NCI-H2081 treated with DMSO at 0.1 percent for 48 hours (cell line): ENCODE measurements around the gene PIP5K1A.
"Not testable (repeated sequence)": the region's sequence is repeated elsewhere in the genome, so short reads cannot be mapped to it uniquely, and the experiment has no call there.

Experiments used
- DNase-seq: peaks from one replicate; lab custom pipeline; 2025; lab: John Stamatoyannopoulos, UW

PIP5K1A gene

DNA sequence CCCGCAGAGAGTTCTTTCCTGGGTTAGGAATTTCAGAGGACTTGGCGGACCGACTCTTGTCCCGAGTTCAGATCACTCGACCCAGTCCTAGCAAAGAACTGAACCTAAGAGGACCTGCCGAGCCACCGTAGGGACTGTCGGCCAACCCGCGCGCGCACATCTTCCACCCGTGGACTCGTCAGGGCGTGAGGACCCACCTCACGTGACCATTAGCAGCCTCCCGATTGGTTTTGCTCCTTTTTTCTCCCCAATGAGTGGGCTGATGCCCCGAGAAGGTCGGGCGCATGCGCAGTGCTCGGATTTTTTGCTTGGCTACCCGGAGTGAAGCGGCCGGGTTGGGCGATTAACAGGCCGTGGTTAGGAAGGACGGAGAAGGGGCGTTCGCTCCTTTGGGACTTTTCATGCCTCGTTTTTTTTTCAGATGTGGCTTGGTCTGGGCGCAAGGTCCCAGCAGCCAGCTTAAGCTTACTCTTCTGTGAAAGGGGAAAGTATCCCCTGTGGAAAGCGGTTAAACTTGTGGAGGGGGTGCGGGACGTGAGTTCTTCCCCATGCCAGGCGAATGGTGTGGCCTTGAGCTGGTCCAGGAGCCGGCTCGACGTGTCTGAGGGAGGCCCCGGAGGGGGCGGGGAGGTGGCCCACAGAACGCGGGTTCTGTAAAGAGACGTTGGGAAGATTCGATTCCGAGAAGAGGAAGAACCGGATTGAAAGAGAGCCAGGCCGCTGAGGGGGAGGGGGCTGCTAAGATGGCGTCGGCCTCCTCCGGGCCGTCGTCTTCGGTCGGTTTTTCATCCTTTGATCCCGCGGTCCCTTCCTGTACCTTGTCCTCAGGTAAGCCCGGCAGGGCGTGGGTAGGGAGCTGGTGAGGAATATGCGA is at the start of gene PIP5K1A:
TSS of gene PIP5K1A (plus strand) at position 299 of the 874 bp plus-strand sequence. CDS start at position 744, 445 bp downstream.
- DNase-seq, result peak; percentile 99

GRCh38 chr1:151156515-151156819 is 41.9 kb upstream of the PIP5K1A start, which contains the start of gene TNFAIP8L2:
Gene TNFAIP8L2, plus strand, starts transcription at chr1:151156649. Its CDS starts 2,049 bp downstream, at chr1:151158698.
- DNase-seq, result no peak

DNA sequence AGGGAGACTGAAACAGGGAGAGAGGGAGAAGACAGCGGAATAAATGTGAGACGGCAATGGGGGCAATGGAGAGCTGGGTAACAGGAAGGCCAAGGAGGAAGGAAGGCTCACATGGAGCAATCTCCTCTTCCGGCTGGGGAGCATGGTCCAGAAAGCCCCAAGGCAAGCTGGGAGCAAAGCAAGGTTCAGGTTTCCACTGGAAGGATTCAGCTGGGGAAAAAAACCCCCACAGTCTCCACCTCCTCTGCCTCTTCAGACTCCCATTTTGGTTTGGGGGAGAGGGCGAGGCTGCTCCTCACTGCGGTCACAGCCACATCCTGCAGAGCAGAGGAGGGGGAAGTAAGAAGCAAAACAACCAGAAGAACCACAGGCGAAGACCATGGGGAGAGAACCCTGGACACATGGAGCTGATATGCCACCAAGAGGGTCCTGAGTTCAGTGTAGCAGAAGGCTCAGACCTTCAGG is 41.3 kb upstream of the PIP5K1A start:
- DNase-seq, result no peak

GRCh38 chr1:151158326-151158725 is 40.0 kb upstream of the PIP5K1A start:
- DNase-seq, result no peak

GRCh38 chr1:151158751-151159251 is 39.6 kb upstream of the PIP5K1A start:
- no peak for DNase-seq

DNA sequence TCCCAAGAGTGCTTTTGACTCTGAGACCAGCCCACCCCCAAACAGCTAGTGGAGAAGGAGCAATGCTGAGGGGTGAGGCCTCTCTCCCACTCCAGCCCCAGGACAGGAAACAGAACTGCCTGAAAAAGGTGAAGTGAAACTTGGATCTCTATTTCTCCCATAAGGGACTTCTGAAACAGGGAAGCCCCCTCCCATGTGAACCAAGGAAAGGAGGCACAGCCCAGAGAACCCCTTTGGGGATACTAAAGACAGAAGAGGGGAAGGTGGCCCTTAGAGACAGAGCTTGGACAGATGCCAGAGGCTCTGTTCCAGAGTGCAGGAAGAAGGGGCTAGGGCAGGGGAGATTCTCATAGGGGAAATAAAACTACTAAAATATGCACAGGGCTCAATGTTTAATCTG is 39.0 kb upstream of the PIP5K1A start:
- DNase-seq, result no peak

DNA sequence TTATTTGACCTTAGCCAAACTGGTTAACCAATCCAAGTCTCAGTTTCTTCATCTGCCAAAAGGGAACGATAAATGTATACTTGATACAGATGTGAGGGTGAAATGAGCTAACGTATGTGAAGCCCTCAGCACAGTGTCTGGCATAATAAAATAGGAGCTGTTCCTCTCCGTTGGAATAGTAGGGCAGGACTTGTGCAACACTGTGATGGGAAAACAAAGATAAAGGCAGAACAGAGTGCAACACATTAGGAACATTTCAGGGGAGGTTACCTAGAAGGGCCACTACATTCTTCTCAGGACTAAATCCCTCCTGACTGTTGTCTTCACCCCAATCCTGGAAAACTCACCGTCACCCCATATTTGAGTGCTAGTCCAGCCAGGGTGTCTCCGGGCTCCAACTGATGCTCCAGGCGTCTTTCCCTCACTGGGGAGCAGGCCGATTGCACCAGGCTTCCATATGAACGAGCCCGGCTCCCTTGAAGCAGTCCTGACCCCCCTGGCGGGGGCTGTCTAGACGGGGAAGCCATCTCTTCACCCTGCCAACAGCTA is 33.5 kb upstream of the PIP5K1A start:
- no peak for DNase-seq

DNA sequence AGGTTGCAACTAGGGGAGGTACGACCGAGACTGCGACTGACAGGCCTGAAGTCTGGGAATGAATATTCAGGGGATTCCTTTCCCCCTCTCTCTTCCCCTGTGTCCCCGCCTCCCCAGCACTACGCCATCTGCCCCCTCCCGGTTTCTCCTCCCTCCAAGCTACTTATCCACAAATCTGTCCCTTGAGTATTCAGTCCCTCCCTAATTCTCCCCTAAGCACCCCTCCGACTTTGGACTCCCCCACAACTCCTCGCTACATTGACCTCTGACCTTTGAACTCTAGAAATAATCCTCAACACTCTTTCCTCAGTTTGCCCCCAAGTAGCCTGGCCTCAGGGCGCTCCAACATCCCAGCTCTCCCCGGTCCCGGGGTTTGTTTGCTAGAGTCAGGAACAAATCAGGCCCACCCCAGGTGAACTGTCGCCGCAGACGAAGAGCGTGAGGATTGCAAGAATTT is 33.0 kb upstream of the PIP5K1A start:
- DNase-seq, result no peak

DNA sequence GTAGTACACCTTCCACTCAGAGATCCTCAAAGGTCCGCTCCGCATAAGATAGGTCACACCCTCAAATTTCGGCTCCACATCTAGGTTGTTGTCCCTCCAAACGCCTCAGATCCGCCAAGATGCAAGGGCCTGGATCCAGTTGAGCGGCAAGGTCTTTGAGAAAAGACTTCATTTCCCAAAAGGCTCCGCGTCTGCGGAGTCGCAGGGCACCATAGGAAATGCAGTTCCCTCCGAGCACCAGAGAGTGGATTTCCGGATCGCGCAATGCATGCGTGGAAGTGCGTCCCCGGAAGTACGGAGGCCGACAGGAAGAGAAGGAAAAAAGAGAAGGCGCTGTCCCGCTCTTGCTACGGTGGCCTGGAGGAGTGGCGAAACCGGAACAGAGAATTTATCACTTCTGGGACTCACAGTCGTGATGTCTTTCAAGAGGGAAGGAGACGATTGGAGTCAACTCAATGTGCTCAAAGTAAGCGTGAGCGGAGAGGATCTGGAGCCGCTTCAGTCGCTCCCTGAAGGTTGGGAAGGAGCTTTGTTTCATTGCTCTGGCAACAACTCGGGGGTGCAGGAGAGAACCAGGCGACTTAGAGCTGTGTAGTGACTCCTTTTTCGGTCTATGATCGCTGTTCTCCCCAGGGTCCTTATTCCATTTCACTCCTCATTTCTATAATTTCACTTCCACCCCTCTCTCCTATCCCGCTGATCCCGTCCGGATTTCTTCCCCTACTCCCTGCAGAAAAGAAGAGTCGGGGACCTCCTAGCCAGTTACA is 32.4 kb upstream of the PIP5K1A start, which contains the start of the genes LYSMD1 and SCNM1:
TSS of gene LYSMD1 (minus strand) at position 165 of the 767 bp plus-strand sequence. CDS start 644 bp downstream, outside the sequence.
TSS of gene SCNM1 (plus strand) at position 407 of the 767 bp plus-strand sequence. CDS start at position 416, 9 bp downstream.
- DNase-seq, result peak; percentile 97

GRCh38 chr1:151166505-151166956 is 31.8 kb upstream of the PIP5K1A start:
- no peak for DNase-seq

DNA sequence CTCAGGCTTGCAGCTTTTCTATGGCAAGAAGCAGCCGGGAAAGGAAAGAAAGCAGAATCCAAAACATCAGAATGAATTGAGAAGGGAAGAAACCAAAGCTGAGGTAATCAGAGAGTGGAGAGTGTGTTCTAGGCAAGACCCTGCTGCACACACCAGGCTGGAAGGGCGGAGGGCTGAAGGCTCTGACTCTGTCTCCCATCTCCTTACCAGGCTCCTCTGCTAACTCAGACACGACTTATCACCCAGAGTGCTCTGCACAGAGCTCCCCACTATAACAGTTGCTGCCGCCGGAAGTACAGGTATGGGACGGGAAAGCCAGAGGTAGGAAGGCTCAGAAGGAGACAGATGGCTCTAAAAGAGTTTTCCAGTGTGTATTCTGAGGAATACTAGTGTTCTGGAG is 31.2 kb upstream of the PIP5K1A start:
- DNase-seq, result no peak

DNA sequence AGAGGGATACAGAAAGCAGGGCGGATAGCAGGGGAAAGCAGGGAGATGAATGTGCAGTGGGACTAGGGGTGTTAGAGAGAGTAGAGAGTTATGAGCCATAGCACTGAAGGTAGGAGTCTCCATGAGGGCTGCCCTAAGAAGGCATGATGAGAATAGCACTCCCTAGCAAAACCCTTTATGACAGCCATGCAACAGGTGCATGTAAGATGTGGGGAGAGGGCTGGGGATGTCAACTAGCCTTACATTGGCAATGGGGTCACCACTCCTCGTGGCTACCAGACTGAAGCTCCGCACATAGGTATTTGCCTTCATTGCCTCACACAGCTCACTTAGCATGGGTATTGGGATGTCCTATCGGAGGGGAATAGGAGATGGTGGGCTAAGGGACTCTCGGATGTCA is 27.2 kb upstream of the PIP5K1A start:
- no peak for DNase-seq

DNA sequence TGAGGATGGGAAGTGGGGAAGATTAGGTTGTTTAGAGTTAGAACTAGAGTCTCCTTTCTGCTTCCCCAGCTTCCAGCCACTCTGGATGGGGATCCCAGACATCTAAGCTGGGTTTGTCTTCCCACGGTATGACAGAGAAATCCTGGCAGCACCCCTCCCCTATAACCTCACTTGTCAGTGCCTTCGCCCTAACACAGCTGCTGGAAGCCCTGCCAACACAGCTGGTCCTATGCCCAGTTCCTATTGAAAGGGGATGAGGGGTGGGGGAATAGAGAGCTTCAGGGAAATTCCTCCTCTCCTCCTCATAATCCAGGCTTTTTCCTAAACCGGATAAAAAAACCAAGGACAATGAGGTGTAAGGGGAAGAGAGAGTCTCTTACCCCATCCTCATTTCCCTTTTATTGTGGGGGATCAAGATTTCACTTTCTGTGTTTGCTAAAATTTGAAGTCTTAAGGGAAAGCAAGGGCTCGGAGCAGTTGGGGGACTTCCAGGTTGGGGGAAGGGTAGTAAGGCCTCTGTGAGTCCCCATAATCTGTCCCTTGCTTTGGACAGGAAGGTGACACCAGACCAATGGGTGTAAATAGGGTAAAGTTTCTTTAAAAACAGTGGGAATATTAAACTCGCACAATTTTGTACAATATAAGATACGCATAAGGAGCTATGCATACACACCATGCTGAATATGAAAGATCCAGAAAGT is 23.2 kb upstream of the PIP5K1A start:
- DNase-seq, result no peak

GRCh38 chr1:151175863-151176262 is 22.5 kb upstream of the PIP5K1A start, which contains the start of gene TMOD4:
Gene TMOD4, minus strand, starts transcription at chr1:151175981. Its CDS starts 1,106 bp downstream, at chr1:151174875.
- DNase-seq, result no peak

GRCh38 chr1:151176514-151177045 is 21.8 kb upstream of the PIP5K1A start:
- DNase-seq, result no peak

DNA sequence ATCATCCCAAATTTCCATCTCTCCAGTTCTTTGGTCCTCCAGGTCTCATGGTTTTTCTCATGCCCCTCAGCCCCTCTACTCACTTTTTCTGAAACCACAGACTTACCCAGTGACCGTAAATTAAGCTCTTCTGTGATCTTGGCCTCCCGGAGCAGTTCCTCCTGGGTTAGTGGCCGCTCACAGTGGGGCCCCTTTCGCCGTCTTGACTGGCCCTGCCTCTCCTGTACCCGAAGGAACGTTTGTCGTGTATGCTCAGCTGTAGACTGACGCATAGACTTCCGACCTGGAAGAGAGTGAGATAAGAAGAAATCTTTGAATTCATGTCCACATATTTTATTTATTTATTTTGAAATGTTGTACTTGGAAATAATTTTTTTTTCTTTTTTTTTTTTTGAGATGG is 14.1 kb upstream of the PIP5K1A start:
- DNase-seq, result no peak

DNA sequence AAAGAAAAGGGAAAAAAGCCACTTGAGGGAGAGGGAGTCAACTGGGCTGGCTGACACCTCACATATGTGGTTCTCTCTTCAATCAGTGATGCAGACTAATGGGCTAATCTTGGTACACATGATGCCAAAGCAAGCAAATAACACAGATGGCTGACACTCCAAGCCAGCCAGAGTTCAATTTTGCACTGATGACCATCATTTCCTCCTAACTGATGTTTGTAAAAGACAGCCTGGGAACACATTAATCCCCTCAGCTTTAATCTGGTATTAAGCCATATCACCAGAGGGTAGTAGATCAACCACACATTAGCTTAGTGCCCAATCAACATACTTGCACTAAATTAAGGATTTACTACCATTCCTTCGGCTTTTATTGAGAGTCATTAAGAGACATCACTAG is 11.1 kb upstream of the PIP5K1A start:
- peak; percentile 39 for DNase-seq

DNA sequence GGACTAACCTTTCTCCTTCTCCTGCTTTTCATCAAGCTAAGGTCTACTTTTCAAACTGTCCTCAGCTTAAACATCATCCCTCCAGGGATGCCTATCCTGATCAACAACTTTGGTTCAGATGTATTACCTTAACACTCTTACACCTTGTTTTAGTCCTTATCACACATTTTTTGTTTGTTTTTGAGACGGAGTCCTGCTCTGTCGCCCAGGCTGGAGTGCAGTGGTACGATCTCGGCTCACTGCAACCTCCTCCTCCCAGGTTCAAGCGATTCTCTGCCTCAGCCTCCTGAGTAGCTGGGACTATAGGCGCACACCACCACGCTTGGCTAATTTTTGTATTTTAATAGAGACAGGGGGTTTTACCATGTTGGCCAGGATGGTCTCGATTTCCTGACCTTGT is 9.7 kb upstream of the PIP5K1A start:
- DNase-seq, result not testable (repeated sequence)

DNA sequence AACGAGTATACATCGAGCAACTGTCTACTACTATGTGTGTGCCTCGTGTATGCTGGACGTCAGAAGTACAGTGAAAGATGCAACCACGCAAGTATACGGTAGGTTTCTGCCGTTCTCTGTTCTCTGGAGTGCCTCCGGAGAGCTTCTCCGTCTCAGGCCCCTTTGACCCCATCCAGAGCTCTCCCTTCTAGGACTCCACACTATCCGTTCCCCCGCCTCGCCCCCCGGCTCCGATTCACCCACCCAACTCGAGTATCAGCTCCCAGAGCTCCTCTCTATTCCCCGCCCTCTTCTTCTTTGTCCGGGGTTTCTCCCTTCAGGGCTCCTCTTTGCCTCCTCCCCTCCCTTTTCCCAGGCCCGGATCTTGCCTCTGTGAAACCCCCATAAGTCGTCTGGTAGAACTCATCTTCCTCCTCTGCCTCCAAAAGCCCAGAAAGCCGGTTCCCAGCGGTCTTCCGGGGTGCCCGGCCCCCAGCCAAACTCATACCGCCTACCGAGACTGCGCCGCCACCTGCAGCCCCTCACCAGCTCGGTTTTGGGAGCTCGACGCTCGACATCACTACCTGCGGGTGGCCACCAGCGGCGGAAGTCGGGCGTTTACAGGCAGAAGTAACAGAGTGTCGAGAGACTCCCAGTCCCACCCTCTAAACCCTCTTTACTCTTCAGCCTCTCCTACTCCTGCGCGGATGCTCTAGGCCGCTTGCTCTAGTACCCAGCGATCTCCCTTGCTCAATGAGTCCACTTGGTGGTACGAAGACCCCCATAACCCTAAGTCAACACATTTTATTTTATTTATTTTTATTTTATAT is 8.5 kb upstream of the PIP5K1A start, which contains the start of gene VPS72:
TSS of gene VPS72 (minus strand) at position 561 of the 809 bp plus-strand sequence. CDS start at position 485, 76 bp downstream.
- peak; percentile 91 for DNase-seq

GRCh38 chr1:151192047-151192446 is 6.3 kb upstream of the PIP5K1A start:
- no peak for DNase-seq
